Ishikawa (cell line): ENCODE data around the gene STK17B.

Experiments used
- CEBPB ChIP-seq: IDR thresholded peaks from 2 replicates; pipeline ENCODE4 v1.6.1; 2012
- CREB1 ChIP-seq: IDR thresholded peaks from 2 replicates; pipeline ENCODE4 v1.6.1; 2012; ENCODE audit warnings: low read depth
- EGR1 ChIP-seq: IDR thresholded peaks from 2 replicates; pipeline ENCODE4 v1.6.1; 2012
- EP300 ChIP-seq: IDR thresholded peaks from 2 replicates; pipeline ENCODE4 v1.6.1; 2012; ENCODE audit warnings: borderline replicate concordance
- FOXM1 ChIP-seq: IDR thresholded peaks from 2 replicates; pipeline ENCODE4 v1.6.1; 2012; ENCODE audit warnings: low read depth, borderline replicate concordance
- NFIC ChIP-seq: IDR thresholded peaks from 2 replicates; pipeline ENCODE4 v1.6.1; 2012
- RAD21 ChIP-seq: IDR thresholded peaks from 2 replicates; pipeline ENCODE4 v1.6.1; 2012; ENCODE audit warnings: low read depth
- TAF1 ChIP-seq: IDR thresholded peaks from 2 replicates; pipeline ENCODE4 v1.6.1; 2012; ENCODE audit warnings: low read depth, mild to moderate bottlenecking
- TCF12 ChIP-seq: IDR thresholded peaks from 2 replicates; pipeline ENCODE4 v1.6.1; 2012; ENCODE audit warnings: low read depth
- TEAD4 ChIP-seq: IDR thresholded peaks from 2 replicates; pipeline ENCODE4 v1.6.1; 2012
- USF1 ChIP-seq: IDR thresholded peaks from 2 replicates; pipeline ENCODE4 v1.6.1; 2012
- YY1 ChIP-seq: IDR thresholded peaks from 2 replicates; pipeline ENCODE4 v1.6.1; 2012; ENCODE audit warnings: low read depth
- ZBTB7A ChIP-seq: IDR thresholded peaks from 2 replicates; pipeline ENCODE4 v1.6.1; 2012; ENCODE audit warnings: low read depth
- TF ChIP-seq, protein P1 (sequence below): IDR thresholded peaks from 2 replicates; pipeline ENCODE4 v1.6.1; 2012; ENCODE audit warnings: low read depth, mild to moderate bottlenecking
- TF ChIP-seq, protein P2 (sequence below): IDR thresholded peaks from 2 replicates; pipeline ENCODE4 v1.6.1; 2012

STK17B gene

GRCh38 chr2:196174404-196174803 lies 3.0 kb upstream of the STK17B start:
- TF ChIP-seq YY1 (no peak), TCF12 (no peak), FOXM1 (no peak), TEAD4 (no peak), CREB1 (no peak), EP300 (no peak), TAF1 (no peak), CEBPB (no peak), EGR1 (no peak), RAD21 (no peak), USF1 (no peak), NFIC (no peak), ZBTB7A (no peak)
- TF ChIP-seq, protein P1, sequence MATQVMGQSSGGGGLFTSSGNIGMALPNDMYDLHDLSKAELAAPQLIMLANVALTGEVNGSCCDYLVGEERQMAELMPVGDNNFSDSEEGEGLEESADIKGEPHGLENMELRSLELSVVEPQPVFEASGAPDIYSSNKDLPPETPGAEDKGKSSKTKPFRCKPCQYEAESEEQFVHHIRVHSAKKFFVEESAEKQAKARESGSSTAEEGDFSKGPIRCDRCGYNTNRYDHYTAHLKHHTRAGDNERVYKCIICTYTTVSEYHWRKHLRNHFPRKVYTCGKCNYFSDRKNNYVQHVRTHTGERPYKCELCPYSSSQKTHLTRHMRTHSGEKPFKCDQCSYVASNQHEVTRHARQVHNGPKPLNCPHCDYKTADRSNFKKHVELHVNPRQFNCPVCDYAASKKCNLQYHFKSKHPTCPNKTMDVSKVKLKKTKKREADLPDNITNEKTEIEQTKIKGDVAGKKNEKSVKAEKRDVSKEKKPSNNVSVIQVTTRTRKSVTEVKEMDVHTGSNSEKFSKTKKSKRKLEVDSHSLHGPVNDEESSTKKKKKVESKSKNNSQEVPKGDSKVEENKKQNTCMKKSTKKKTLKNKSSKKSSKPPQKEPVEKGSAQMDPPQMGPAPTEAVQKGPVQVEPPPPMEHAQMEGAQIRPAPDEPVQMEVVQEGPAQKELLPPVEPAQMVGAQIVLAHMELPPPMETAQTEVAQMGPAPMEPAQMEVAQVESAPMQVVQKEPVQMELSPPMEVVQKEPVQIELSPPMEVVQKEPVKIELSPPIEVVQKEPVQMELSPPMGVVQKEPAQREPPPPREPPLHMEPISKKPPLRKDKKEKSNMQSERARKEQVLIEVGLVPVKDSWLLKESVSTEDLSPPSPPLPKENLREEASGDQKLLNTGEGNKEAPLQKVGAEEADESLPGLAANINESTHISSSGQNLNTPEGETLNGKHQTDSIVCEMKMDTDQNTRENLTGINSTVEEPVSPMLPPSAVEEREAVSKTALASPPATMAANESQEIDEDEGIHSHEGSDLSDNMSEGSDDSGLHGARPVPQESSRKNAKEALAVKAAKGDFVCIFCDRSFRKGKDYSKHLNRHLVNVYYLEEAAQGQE: no peak
- TF ChIP-seq, protein P2, sequence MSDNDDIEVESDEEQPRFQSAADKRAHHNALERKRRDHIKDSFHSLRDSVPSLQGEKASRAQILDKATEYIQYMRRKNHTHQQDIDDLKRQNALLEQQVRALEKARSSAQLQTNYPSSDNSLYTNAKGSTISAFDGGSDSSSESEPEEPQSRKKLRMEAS: no peak

GRCh38 chr2:196173505-196173904 lies 2.1 kb upstream of the STK17B start:
- TF ChIP-seq TEAD4 (no peak), TCF12 (no peak), CEBPB (no peak), EP300 (no peak)

- no peak for TF ChIP-seq EP300
- TF ChIP-seq, protein P2: no peak
- no peak for TF ChIP-seq YY1
- TF ChIP-seq NFIC: no peak
- no peak for TF ChIP-seq CEBPB
- TF ChIP-seq ZBTB7A: no peak
- TF ChIP-seq, protein P1: no peak
- TF ChIP-seq USF1: no peak
- no peak for TF ChIP-seq EGR1
- TF ChIP-seq TAF1: no peak
- no peak for TF ChIP-seq TEAD4
- TF ChIP-seq FOXM1: no peak
- TF ChIP-seq CREB1: no peak
- no peak for TF ChIP-seq TCF12
- no peak for TF ChIP-seq RAD21
These were observed 1.6 kb upstream of the STK17B start for GRCh38 chr2:196172951-196173350.

- no peak for TF ChIP-seq TCF12
- no peak for TF ChIP-seq FOXM1
- TF ChIP-seq USF1: no peak
- TF ChIP-seq EP300: no peak
These were observed 568 bp upstream of the STK17B start for GRCh38 chr2:196171946-196172345.

GRCh38 chr2:196170606-196171247 lies 651 bp downstream of the STK17B start:
- no peak for TF ChIP-seq TAF1
- no peak for TF ChIP-seq EP300
- TF ChIP-seq, protein P2: peak; percentile 33

DNA sequence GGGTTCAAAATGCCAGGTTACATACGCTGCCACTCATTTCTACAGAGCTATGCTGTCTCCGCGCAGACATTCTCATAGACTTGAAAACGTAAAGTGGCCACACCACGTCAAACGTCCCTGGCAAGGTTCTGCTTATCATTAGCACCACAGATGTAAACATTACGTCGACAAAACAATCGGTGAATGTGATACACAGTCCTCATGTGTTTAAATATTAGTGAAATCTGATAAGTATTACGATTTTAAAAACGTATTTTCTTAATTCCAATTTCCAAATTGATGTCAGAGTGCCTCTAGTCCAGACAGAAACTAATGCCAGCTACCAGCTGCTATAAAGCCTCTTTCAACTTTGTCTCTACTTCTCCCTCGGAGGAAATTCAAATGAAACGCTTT lies 1.2 kb downstream of the STK17B start:
- TF ChIP-seq TAF1: no peak
- TF ChIP-seq, protein P1: no peak
- no peak for TF ChIP-seq USF1
- TF ChIP-seq, protein P2: no peak
- no peak for TF ChIP-seq NFIC
- TF ChIP-seq CEBPB: no peak
